SK-N-SH treated with all-trans-retinoic acid at 6 μM for 48 hours (cell line): ENCODE measurements around the gene CEACAM16.

Experiments used
- ATAC-seq: fragments of 200-7000 bp; cut with Tn5 transposase; 3 replicates; pipeline ENCODE4 v1.9.1; 2020; ENCODE audit warnings: mild to moderate bottlenecking, moderate library complexity
- ARNTL ChIP-seq: fragments of 450-650 bp; formaldehyde crosslinking; IDR thresholded peaks from 2 replicates; pipeline ENCODE4 v1.5.0; 2020; ENCODE audit warnings: low read depth, mild to moderate bottlenecking, moderate library complexity, borderline replicate concordance
- BACH2 ChIP-seq: fragments of 250-450 bp; sonication (Bioruptor Pico); IDR thresholded peaks from 2 replicates; pipeline ENCODE4 v1.9.0; 2021; ENCODE audit warnings: mild to moderate bottlenecking, borderline replicate concordance
- CSDC2 ChIP-seq: fragments of 250-450 bp; sonication (Bioruptor Pico); IDR thresholded peaks from 2 replicates; pipeline ENCODE4 v1.5.0; 2020; ENCODE audit warnings: mild to moderate bottlenecking, moderate library complexity
- CSRNP3 ChIP-seq: fragments of 250-450 bp; sonication (Bioruptor Pico); IDR thresholded peaks from 2 replicates; pipeline ENCODE4 v1.5.1; 2021; ENCODE audit warnings: mild to moderate bottlenecking, moderate library complexity
- GLIS3 ChIP-seq: fragments of 250-450 bp; sonication (Bioruptor Pico); IDR thresholded peaks from 2 replicates; pipeline ENCODE4 v1.5.0; 2020; ENCODE audit warnings: mild to moderate bottlenecking, moderate library complexity
- ISL1 ChIP-seq: fragments of 250-450 bp; sonication (Bioruptor Pico); IDR thresholded peaks from 2 replicates; pipeline ENCODE4 v2.1.2; 2022; ENCODE audit warnings: mild to moderate bottlenecking, moderate library complexity
- OSR1 ChIP-seq: fragments of 250-450 bp; sonication (Bioruptor Pico); IDR thresholded peaks from 2 replicates; pipeline ENCODE4 v1.8.0; 2022; ENCODE audit warnings: moderate library complexity, mild to moderate bottlenecking, inconsistent platforms
- PATZ1 ChIP-seq: fragments of 250-450 bp; sonication (Bioruptor Pico); IDR thresholded peaks from 2 replicates; pipeline ENCODE4 v1.8.0; 2020; ENCODE audit warnings: mild to moderate bottlenecking, moderate library complexity, borderline replicate concordance
- POU6F1 ChIP-seq: fragments of 250-450 bp; sonication (Bioruptor Pico); IDR thresholded peaks from 2 replicates; pipeline ENCODE4 v1.8.0; 2021; ENCODE audit warnings: low read depth, mild to moderate bottlenecking, moderate library complexity, borderline replicate concordance
- PPARA ChIP-seq: fragments of 250-450 bp; sonication (Bioruptor Pico); IDR thresholded peaks from 2 replicates; pipeline ENCODE4 v1.5.0; 2020; ENCODE audit warnings: mild to moderate bottlenecking, borderline replicate concordance
- RARB ChIP-seq: fragments of 250-450 bp; sonication (Bioruptor Pico); IDR thresholded peaks from 2 replicates; pipeline ENCODE4 v1.8.0; 2021; ENCODE audit warnings: mild to moderate bottlenecking, moderate library complexity
- SNAI2 ChIP-seq: fragments of 250-450 bp; sonication (Bioruptor Pico); IDR thresholded peaks from 2 replicates; pipeline ENCODE4 v1.5.0; 2020; ENCODE audit warnings: mild to moderate bottlenecking, moderate library complexity
- TCF4 ChIP-seq: fragments of 250-450 bp; sonication (Bioruptor Pico); IDR thresholded peaks from 2 replicates; pipeline ENCODE4 v1.8.0; 2021; ENCODE audit warnings: mild to moderate bottlenecking, moderate library complexity, borderline replicate concordance
- TOX ChIP-seq: fragments of 250-450 bp; sonication (Bioruptor Pico); IDR thresholded peaks from 2 replicates; pipeline ENCODE4 v1.8.0; 2021; ENCODE audit warnings: mild to moderate bottlenecking, moderate library complexity, borderline replicate concordance
- ZC3H10 ChIP-seq: fragments of 250-450 bp; sonication (Bioruptor Pico); IDR thresholded peaks from 2 replicates; pipeline ENCODE4 v1.5.1; 2021; ENCODE audit warnings: mild to moderate bottlenecking, moderate library complexity
- ZFP3 ChIP-seq: fragments of 250-450 bp; sonication (Bioruptor Pico); IDR thresholded peaks from 2 replicates; pipeline ENCODE4 v1.5.0; 2020; ENCODE audit warnings: mild to moderate bottlenecking, moderate library complexity
- ZNF565 ChIP-seq: fragments of 450-650 bp; formaldehyde crosslinking; conservative IDR thresholded peaks from 2 replicates; pipeline ENCODE4 v1.5.0; 2020; ENCODE audit warnings: low read depth, mild to moderate bottlenecking, moderate library complexity
- ZNF70 ChIP-seq: fragments of 450-650 bp; formaldehyde crosslinking; IDR thresholded peaks from 2 replicates; pipeline ENCODE4 v1.5.0; 2020; ENCODE audit warnings: mild to moderate bottlenecking, moderate library complexity
- ZNF8 ChIP-seq: fragments of 450-650 bp; formaldehyde crosslinking; IDR thresholded peaks from 2 replicates; pipeline ENCODE4 v1.5.0; 2020; ENCODE audit warnings: mild to moderate bottlenecking, moderate library complexity
- TF ChIP-seq, protein P1 (sequence below): fragments of 250-450 bp; sonication (Bioruptor Pico); IDR thresholded peaks from 2 replicates; pipeline ENCODE4 v1.5.1; 2020; ENCODE audit warnings: low read depth, mild to moderate bottlenecking, moderate library complexity
- TF ChIP-seq, protein P2 (sequence below): fragments of 250-450 bp; sonication (Bioruptor Pico); IDR thresholded peaks from 2 replicates; pipeline ENCODE4 v1.5.0; 2020; ENCODE audit warnings: mild to moderate bottlenecking, moderate library complexity

The CEACAM16 gene

GRCh38 chr19:44726465-44726864 lies 27.5 kb downstream of the CEACAM16 start (continued):
- TF ChIP-seq, protein P1, sequence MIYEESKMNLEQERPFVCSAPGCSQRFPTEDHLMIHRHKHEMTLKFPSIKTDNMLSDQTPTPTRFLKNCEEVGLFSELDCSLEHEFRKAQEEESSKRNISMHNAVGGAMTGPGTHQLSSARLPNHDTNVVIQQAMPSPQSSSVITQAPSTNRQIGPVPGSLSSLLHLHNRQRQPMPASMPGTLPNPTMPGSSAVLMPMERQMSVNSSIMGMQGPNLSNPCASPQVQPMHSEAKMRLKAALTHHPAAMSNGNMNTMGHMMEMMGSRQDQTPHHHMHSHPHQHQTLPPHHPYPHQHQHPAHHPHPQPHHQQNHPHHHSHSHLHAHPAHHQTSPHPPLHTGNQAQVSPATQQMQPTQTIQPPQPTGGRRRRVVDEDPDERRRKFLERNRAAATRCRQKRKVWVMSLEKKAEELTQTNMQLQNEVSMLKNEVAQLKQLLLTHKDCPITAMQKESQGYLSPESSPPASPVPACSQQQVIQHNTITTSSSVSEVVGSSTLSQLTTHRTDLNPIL (CRISPR knock-in tag), result no peak

- TF ChIP-seq ZNF8 (no peak), ZNF70 (CRISPR knock-in tag) (no peak), PATZ1 (CRISPR knock-in tag) (no peak), CSRNP3 (CRISPR knock-in tag) (no peak), TOX (CRISPR knock-in tag) (no peak), POU6F1 (CRISPR knock-in tag) (no peak), ISL1 (no peak), TCF4 (CRISPR knock-in tag) (no peak), ZFP3 (CRISPR knock-in tag) (no peak), ZNF565 (CRISPR knock-in tag) (no peak), SNAI2 (CRISPR knock-in tag) (no peak), PPARA (CRISPR knock-in tag) (no peak)
- TF ChIP-seq, protein P1 (CRISPR knock-in tag), result no peak
- TF ChIP-seq, protein P2, sequence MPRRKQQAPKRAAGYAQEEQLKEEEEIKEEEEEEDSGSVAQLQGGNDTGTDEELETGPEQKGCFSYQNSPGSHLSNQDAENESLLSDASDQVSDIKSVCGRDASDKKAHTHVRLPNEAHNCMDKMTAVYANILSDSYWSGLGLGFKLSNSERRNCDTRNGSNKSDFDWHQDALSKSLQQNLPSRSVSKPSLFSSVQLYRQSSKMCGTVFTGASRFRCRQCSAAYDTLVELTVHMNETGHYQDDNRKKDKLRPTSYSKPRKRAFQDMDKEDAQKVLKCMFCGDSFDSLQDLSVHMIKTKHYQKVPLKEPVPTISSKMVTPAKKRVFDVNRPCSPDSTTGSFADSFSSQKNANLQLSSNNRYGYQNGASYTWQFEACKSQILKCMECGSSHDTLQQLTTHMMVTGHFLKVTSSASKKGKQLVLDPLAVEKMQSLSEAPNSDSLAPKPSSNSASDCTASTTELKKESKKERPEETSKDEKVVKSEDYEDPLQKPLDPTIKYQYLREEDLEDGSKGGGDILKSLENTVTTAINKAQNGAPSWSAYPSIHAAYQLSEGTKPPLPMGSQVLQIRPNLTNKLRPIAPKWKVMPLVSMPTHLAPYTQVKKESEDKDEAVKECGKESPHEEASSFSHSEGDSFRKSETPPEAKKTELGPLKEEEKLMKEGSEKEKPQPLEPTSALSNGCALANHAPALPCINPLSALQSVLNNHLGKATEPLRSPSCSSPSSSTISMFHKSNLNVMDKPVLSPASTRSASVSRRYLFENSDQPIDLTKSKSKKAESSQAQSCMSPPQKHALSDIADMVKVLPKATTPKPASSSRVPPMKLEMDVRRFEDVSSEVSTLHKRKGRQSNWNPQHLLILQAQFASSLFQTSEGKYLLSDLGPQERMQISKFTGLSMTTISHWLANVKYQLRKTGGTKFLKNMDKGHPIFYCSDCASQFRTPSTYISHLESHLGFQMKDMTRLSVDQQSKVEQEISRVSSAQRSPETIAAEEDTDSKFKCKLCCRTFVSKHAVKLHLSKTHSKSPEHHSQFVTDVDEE (CRISPR knock-in tag), result no peak
These were observed 29.2 kb downstream of the CEACAM16 start for GRCh38 chr19:44728178-44728577.

GRCh38 chr19:44729516-44730033 lies 30.6 kb downstream of the CEACAM16 start:
- no peak for ATAC-seq
- TF ChIP-seq ISL1 (no peak), CSRNP3 (CRISPR knock-in tag) (no peak), ZC3H10 (CRISPR knock-in tag) (no peak), RARB (no peak), ARNTL (CRISPR knock-in tag) (no peak), GLIS3 (no peak), ZNF565 (CRISPR knock-in tag) (no peak), TCF4 (CRISPR knock-in tag) (no peak), CSDC2 (CRISPR knock-in tag) (no peak), OSR1 (no peak), BACH2 (CRISPR knock-in tag) (no peak), ZFP3 (CRISPR knock-in tag) (no peak)
- TF ChIP-seq, protein P1 (CRISPR knock-in tag), result no peak
- TF ChIP-seq, protein P2 (CRISPR knock-in tag), result no peak

More at GRCh38 chr19:44728178-44728577, 29.2 kb downstream of the CEACAM16 start:
- no peak for ATAC-seq
